A549 (cell line): ENCODE results near the gene CDT1.

ENCODE experiments used
- CTCF ChIP-seq: fragments of >200 bp; sonication (Bioruptor Twin); formaldehyde crosslinking; IDR thresholded peaks from 3 replicates; pipeline ENCODE4 v1.5.1; 2016
- EHMT2 ChIP-seq: fragments of 200-600 bp; sonication (generic); IDR thresholded peaks from 2 replicates; pipeline ENCODE4 v1.6.1; 2016; ENCODE audit warnings: antibody characterized with exemption, low read depth, mild to moderate bottlenecking, moderate library complexity
- EP300 ChIP-seq, 2 experiments: fragments of >200 bp; sonication (Bioruptor Twin); formaldehyde crosslinking; IDR thresholded peaks; 2 replicates in 1 of 2; 3 replicates in 1 of 2; pipeline ENCODE4 v1.6.1; 2016 to 2017
- JUNB ChIP-seq: fragments of >200 bp; sonication (Bioruptor Twin); formaldehyde crosslinking; IDR thresholded peaks from 2 replicates; pipeline ENCODE4 v1.6.1; 2016
- POLR2A ChIP-seq: IDR thresholded peaks from 2 replicates; pipeline ENCODE4 v1.6.1; 2012; ENCODE audit warnings: mild to moderate bottlenecking, low read length
- RAD21 ChIP-seq, 2 experiments: fragments of >200 bp in 1 of 2; sonication (Bioruptor Twin) in 1 of 2; formaldehyde crosslinking in 1 of 2; IDR thresholded peaks in 1 of 2; conservative IDR thresholded peaks in 1 of 2; 2 replicates in 1 of 2; 3 replicates in 1 of 2; pipeline ENCODE4 v1.6.1; 2012 to 2018; ENCODE audit warnings: inconsistent platforms in 1 of 2
- TF ChIP-seq, protein P1 (sequence below): fragments of 200-600 bp; sonication (generic); IDR thresholded peaks from 2 replicates; pipeline ENCODE4 v1.6.1; 2016; ENCODE audit warnings: antibody characterized with exemption, mild to moderate bottlenecking, moderate library complexity

DNA sequence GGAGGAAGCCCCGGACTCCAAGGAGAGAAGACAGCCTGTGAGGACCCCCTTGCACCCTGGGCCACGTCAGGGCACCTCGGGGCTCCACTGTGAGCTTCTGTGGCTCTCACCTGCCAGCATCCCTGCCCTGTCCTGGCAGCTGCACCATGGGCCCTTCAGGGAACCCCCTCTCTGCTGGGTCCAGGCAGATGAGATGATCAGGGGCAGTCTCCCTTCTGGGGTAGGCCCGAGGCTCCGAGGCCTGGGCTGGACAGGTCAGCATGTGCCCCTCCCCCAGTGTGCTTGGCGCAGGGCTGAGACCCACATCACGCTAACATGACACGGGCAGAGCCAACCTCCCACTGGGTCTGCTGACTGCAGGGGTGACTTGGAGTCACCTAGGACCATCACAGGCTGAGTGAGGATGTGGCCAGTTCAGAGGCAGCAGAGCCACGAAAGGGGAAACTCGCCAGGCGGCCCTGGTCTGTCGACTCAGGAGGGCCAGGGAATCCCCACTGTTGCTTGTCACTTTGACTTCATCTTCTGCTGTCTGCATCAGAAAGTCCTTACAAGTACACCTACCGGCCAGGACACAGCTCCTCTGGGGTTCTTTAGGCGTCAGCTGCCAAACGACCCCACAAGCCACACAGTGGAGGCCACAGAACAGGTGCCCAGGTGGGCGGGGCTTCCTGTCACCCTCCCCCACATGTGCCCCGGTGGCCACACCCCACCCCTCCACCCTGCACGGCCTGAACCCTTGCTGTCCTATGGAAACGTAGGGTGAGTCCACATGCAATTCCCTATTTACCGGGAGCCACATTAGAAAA, 50.9 kb downstream of the CDT1 start:
- no peak for TF ChIP-seq CTCF
- TF ChIP-seq, protein P1, sequence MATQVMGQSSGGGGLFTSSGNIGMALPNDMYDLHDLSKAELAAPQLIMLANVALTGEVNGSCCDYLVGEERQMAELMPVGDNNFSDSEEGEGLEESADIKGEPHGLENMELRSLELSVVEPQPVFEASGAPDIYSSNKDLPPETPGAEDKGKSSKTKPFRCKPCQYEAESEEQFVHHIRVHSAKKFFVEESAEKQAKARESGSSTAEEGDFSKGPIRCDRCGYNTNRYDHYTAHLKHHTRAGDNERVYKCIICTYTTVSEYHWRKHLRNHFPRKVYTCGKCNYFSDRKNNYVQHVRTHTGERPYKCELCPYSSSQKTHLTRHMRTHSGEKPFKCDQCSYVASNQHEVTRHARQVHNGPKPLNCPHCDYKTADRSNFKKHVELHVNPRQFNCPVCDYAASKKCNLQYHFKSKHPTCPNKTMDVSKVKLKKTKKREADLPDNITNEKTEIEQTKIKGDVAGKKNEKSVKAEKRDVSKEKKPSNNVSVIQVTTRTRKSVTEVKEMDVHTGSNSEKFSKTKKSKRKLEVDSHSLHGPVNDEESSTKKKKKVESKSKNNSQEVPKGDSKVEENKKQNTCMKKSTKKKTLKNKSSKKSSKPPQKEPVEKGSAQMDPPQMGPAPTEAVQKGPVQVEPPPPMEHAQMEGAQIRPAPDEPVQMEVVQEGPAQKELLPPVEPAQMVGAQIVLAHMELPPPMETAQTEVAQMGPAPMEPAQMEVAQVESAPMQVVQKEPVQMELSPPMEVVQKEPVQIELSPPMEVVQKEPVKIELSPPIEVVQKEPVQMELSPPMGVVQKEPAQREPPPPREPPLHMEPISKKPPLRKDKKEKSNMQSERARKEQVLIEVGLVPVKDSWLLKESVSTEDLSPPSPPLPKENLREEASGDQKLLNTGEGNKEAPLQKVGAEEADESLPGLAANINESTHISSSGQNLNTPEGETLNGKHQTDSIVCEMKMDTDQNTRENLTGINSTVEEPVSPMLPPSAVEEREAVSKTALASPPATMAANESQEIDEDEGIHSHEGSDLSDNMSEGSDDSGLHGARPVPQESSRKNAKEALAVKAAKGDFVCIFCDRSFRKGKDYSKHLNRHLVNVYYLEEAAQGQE: no peak
- no peak for TF ChIP-seq POLR2A
- no peak for TF ChIP-seq RAD21 (conservative IDR thresholded peaks at IDR 0.05 in 1 of 2, IDR thresholded peaks at IDR 0.05 in 1 of 2)
- TF ChIP-seq EHMT2: no peak
- TF ChIP-seq JUNB: no peak
- TF ChIP-seq EP300 (IDR thresholded peaks at IDR 0.05): no peak
